SK-N-SH (cell line): Measurements from ENCODE around the gene MAN1B1. TPM values are rescaled to one million over a fixed set of nuclear protein-coding genes. Genes with fewer than 3 reads are reported as not detected.

Source experiments
- CTCF ChIA-PET: fragments of 300-600, 350-600 bp; formaldehyde crosslinking; extraction: SDS; loops from one replicate; lab custom pipeline; 2021; lab: Yijun Ruan, JAX
- POLR2A ChIA-PET: fragments of 350-600 bp; sonication (Branson Sonifier 250); formaldehyde crosslinking; extraction: SDS; loops from one replicate; lab custom pipeline; 2020; ENCODE audit warnings: antibody characterized with exemption, inconsistent platforms; lab: Yijun Ruan, JAX
- DNase-seq: peaks from one replicate; pipeline ENCODE4 v3.0.0; 2012
- H2AFZ ChIP-seq: fragments of 200-600 bp; sonication (generic); 2 replicates; pipeline ENCODE4 v1.8.1; 2016; ENCODE audit warnings: antibody characterized with exemption, mild to moderate bottlenecking, low read depth
- H3F3A ChIP-seq: fragments of 200-600 bp; sonication (generic); replicated peaks from 2 replicates; pipeline ENCODE3; 2016; ENCODE audit warnings: antibody characterized with exemption, mild to moderate bottlenecking; ENCODE audit not compliant: insufficient read depth
- H3K27ac ChIP-seq, 2 experiments: fragments of 200-500 bp in 1 of 2; fragments of 200-600 bp in 1 of 2; sonication (Bioruptor generic) in 1 of 2; sonication (generic), shearing (Covaris generic) in 1 of 2; 2 replicates each; pipeline versions ENCODE4 v1.5.1 to v1.6.1; 2014 to 2016; ENCODE audit warnings: low read depth in 2 of 2, inconsistent platforms in 1 of 2, low read length in 1 of 2, mild to moderate bottlenecking in 1 of 2, mixed read lengths in 1 of 2
- H3K27me3 ChIP-seq: fragments of 200-600 bp; sonication (generic), shearing (Covaris generic); 2 replicates; pipeline ENCODE4 v1.6.1; 2016; ENCODE audit warnings: mixed run types; ENCODE audit not compliant: insufficient read depth
- H3K36me3 ChIP-seq, 2 experiments: fragments of 200-500 bp in 1 of 2; fragments of 200-600 bp in 1 of 2; sonication (Bioruptor generic) in 1 of 2; sonication (generic) in 1 of 2; replicated peaks in 1 of 2; 2 replicates each; pipeline versions ENCODE3 to v1.5.1; 2014 to 2016; ENCODE audit warnings: low read length in 1 of 2, mild to moderate bottlenecking in 1 of 2; ENCODE audit not compliant: insufficient read depth in 2 of 2, control insufficient read depth in 1 of 2
- H3K4me1 ChIP-seq, 2 experiments: fragments of 200-500 bp in 1 of 2; fragments of 200-600 bp in 1 of 2; sonication (Bioruptor generic) in 1 of 2; sonication (generic), shearing (Covaris generic) in 1 of 2; 2 replicates each; pipeline versions ENCODE4 v1.5.1 to v1.6.1; 2014 to 2016; ENCODE audit warnings: low read depth in 1 of 2, low read length in 1 of 2, mixed run types in 1 of 2; ENCODE audit not compliant: insufficient read depth in 2 of 2, control insufficient read depth in 1 of 2
- H3K4me2 ChIP-seq: fragments of 200-600 bp; sonication (generic), shearing (Covaris generic); 2 replicates; pipeline ENCODE4 v1.6.1; 2017; ENCODE audit warnings: mixed run types
- H3K4me3 ChIP-seq, 2 experiments: fragments of 200-500 bp in 1 of 2; fragments of 200-600 bp in 1 of 2; sonication (Bioruptor generic) in 1 of 2; sonication (generic), shearing (Covaris generic) in 1 of 2; 2 replicates each; pipeline versions ENCODE4 v1.5.1 to v1.8.1; 2014 to 2016; ENCODE audit warnings: low read depth in 2 of 2, inconsistent platforms in 1 of 2, low read length in 1 of 2, mild to moderate bottlenecking in 1 of 2, mixed read lengths in 1 of 2, moderate library complexity in 1 of 2
- H3K79me2 ChIP-seq: fragments of 200-600 bp; sonication (generic); 2 replicates; pipeline ENCODE4 v1.8.1; 2017; ENCODE audit warnings: mild to moderate bottlenecking; ENCODE audit not compliant: insufficient read depth
- H3K9ac ChIP-seq: fragments of 200-600 bp; sonication (generic); 2 replicates; pipeline ENCODE4 v1.6.1; 2017; ENCODE audit warnings: mixed run types
- H3K9me2 ChIP-seq: fragments of 200-600 bp; sonication (generic); 2 replicates; pipeline ENCODE4 v1.6.1; 2017; ENCODE audit warnings: mixed run types
- H3K9me3 ChIP-seq: fragments of 200-600 bp; sonication (generic); 2 replicates; pipeline ENCODE4 v1.6.1; 2017; ENCODE audit warnings: mixed run types, mild to moderate bottlenecking, moderate library complexity
- H4K20me1 ChIP-seq: fragments of 200-600 bp; sonication (generic); 2 replicates; pipeline ENCODE4 v1.6.1; 2017; ENCODE audit warnings: mild to moderate bottlenecking, mixed run types; ENCODE audit not compliant: insufficient read depth
- CHD2 ChIP-seq: fragments of 150-350 bp; IDR thresholded peaks from 2 replicates; pipeline ENCODE4 v1.6.1; 2018; ENCODE audit warnings: low read length; ENCODE audit not compliant: partially characterized antibody
- EZH2phosphoT487 ChIP-seq: fragments of 200-600 bp; sonication (generic); IDR thresholded peaks from 2 replicates; pipeline ENCODE4 v1.6.1; 2017; ENCODE audit warnings: low read depth, mixed run types, mild to moderate bottlenecking, antibody characterized with exemption, moderate library complexity, borderline replicate concordance
- FOXJ3 ChIP-seq: sonication (generic); formaldehyde crosslinking; IDR thresholded peaks from 2 replicates; pipeline ENCODE4 v1.5.1; 2020; ENCODE audit warnings: mild to moderate bottlenecking, missing genetic modification reagents
- FOXM1 ChIP-seq: IDR thresholded peaks from 2 replicates; pipeline ENCODE4 v1.4.0; 2012; ENCODE audit warnings: low read depth, mild to moderate bottlenecking
- GATA2 ChIP-seq: sonication (generic); formaldehyde crosslinking; IDR thresholded peaks from 2 replicates; pipeline ENCODE4 v1.5.0; 2020; ENCODE audit warnings: mild to moderate bottlenecking, missing genetic modification reagents
- JUND ChIP-seq: IDR thresholded peaks from 2 replicates; pipeline ENCODE4 v1.4.0; 2012
- MEF2A ChIP-seq: IDR thresholded peaks from 2 replicates; pipeline ENCODE4 v1.4.0; 2012; ENCODE audit warnings: low read depth, borderline replicate concordance
- NRF1 ChIP-seq: IDR thresholded peaks from 2 replicates; pipeline ENCODE4 v1.6.1; 2012; ENCODE audit warnings: low read depth, mild to moderate bottlenecking, low read length
- PBX3 ChIP-seq: IDR thresholded peaks from 2 replicates; pipeline ENCODE4; 2012
- POLR2AphosphoS5 ChIP-seq: IDR thresholded peaks from 2 replicates; pipeline ENCODE4 v1.6.1; 2012; ENCODE audit warnings: low read depth, low read length
- RAD21 ChIP-seq: IDR thresholded peaks from 2 replicates; pipeline ENCODE4 v1.6.1; 2012; ENCODE audit warnings: mild to moderate bottlenecking, low read length
- RCOR1 ChIP-seq: fragments of 150-350 bp; IDR thresholded peaks from 2 replicates; pipeline ENCODE4 v1.6.1; 2017; ENCODE audit warnings: antibody characterized with exemption, low read length
- REST ChIP-seq: IDR thresholded peaks from 2 replicates; pipeline ENCODE4 v1.6.1; 2012; ENCODE audit warnings: mild to moderate bottlenecking, low read depth, low read length, moderate library complexity
- RFX5 ChIP-seq: IDR thresholded peaks from 2 replicates; pipeline ENCODE4 v1.6.1; 2012; ENCODE audit warnings: mild to moderate bottlenecking, improper control_type of control experiment, low read length
- RXRA ChIP-seq: IDR thresholded peaks from 2 replicates; pipeline ENCODE4 v1.4.0; 2012; ENCODE audit warnings: low read depth, mild to moderate bottlenecking, borderline replicate concordance
- SIN3A ChIP-seq: IDR thresholded peaks from 2 replicates; pipeline ENCODE4 v1.6.1; 2012; ENCODE audit warnings: low read depth, mild to moderate bottlenecking, low read length, moderate library complexity, borderline replicate concordance
- SMC3 ChIP-seq: IDR thresholded peaks from 2 replicates; pipeline ENCODE4 v1.6.1; 2012; ENCODE audit warnings: low read depth, low read length, improper control_type of control experiment
- TAF1 ChIP-seq: IDR thresholded peaks from 2 replicates; pipeline ENCODE4 v1.6.1; 2012; ENCODE audit warnings: low read depth, mild to moderate bottlenecking, low read length, moderate library complexity, borderline replicate concordance
- YY1 ChIP-seq: IDR thresholded peaks from 2 replicates; pipeline ENCODE4 v1.4.0; 2012; ENCODE audit warnings: low read depth, mild to moderate bottlenecking
- WGBS: methylation state at CpG from one replicate; pipeline ENCODE4 v1.1.6; 2017; ENCODE audit warnings: low lambda C conversion rate; 5-methylcytosine and 5-hydroxymethylcytosine counted together
- polyA plus RNA-seq, 3 experiments: library from polyadenylated mRNA; depleted of rRNA; stranded (reverse); fragments of >200 nt; gene quantifications; 2 replicates each; pipeline ENCODE4 v1.2.3, GENCODE V29; 2012
- TF ChIP-seq, protein P1 (sequence below): IDR thresholded peaks from 2 replicates; pipeline ENCODE4 v1.4.0; 2012; ENCODE audit warnings: low read depth, borderline replicate concordance

MAN1B1 gene
- polyA plus RNA-seq, 1 of the 3 experiments (the other 2 are of a cell fraction), result 57.8 TPM

- Histone ChIP-seq H3K36me3 (no peaks in the 10 kb centered on the region), H2AFZ (no peak overlapping the region), H3K9ac (no peak overlapping the region), H3K79me2 (no peaks in the 10 kb centered on the region), H3K27me3 (no peaks in the 10 kb centered on the region), H3K4me2 (no peak overlapping the region), H3K9me3 (no peaks in the 10 kb centered on the region), H4K20me1 (no peaks in the 10 kb centered on the region), H3K27ac (no peak overlapping the region), H3K4me1 (peaks cover 0 to 3% of the 10 kb centered on the region in 2 experiments; a peak in 1 of 4 replicates), H3K9me2 (no peaks in the 10 kb centered on the region), H3F3A (no peaks in the 10 kb centered on the region), H3K4me3 (no peak overlapping the region)
- ChIA-PET CTCF (interaction anchor here (0.6 to 1.2 kb wide), 2 partner anchors 32 to 80 kb away, joined by 3 to 5 read pairs; partner anchors contain the start of genes ANAPC2 and SSNA1), POLR2A (interaction anchor here (0.7 kb wide), 1 partner anchor 394 kb away, joined by 3 read pairs; no protein-coding TSS in a partner anchor)
- peak; percentile 88 for DNase-seq
- WGBS, result 82% methylated on average over 35 of the region's 65 CpGs
- no peak for TF ChIP-seq PBX3
- no peak for TF ChIP-seq REST
- TF ChIP-seq NRF1, result no peak
- TF ChIP-seq MEF2A, result no peak
- no peak for TF ChIP-seq FOXJ3
- TF ChIP-seq SMC3, result no peak
- TF ChIP-seq RFX5, result no peak
- no peak for TF ChIP-seq EZH2phosphoT487
- no peak for TF ChIP-seq POLR2AphosphoS5
- TF ChIP-seq YY1, result no peak
- TF ChIP-seq GATA2 (CRISPR knock-in tag), result no peak
- TF ChIP-seq RAD21, result no peak
- no peak for TF ChIP-seq TAF1
- no peak for TF ChIP-seq RXRA
- no peak for TF ChIP-seq JUND
- TF ChIP-seq CHD2, result no peak
- no peak for TF ChIP-seq FOXM1
- TF ChIP-seq, protein P1, sequence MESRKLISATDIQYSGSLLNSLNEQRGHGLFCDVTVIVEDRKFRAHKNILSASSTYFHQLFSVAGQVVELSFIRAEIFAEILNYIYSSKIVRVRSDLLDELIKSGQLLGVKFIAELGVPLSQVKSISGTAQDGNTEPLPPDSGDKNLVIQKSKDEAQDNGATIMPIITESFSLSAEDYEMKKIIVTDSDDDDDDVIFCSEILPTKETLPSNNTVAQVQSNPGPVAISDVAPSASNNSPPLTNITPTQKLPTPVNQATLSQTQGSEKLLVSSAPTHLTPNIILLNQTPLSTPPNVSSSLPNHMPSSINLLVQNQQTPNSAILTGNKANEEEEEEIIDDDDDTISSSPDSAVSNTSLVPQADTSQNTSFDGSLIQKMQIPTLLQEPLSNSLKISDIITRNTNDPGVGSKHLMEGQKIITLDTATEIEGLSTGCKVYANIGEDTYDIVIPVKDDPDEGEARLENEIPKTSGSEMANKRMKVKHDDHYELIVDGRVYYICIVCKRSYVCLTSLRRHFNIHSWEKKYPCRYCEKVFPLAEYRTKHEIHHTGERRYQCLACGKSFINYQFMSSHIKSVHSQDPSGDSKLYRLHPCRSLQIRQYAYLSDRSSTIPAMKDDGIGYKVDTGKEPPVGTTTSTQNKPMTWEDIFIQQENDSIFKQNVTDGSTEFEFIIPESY, result no peak
- TF ChIP-seq RCOR1, result no peak
- no peak for TF ChIP-seq SIN3A
These were observed 70.0 kb downstream of the MAN1B1 start for GRCh38 chr9:137156567-137157375.
